NB4 (cell line): ENCODE data around the gene BCL10.

Experiments used
- CTCF ChIP-seq: IDR thresholded peaks from one replicate; pipeline ENCODE4 v1.5.1; 2012; ENCODE audit warnings: low read depth, low read length
- MYC ChIP-seq: IDR thresholded peaks from 2 replicates; pipeline ENCODE4 v1.6.1; 2011; ENCODE audit warnings: low read depth, low read length
- POLR2A ChIP-seq: IDR thresholded peaks from 2 replicates; pipeline ENCODE4 v1.6.1; 2011; ENCODE audit warnings: mild to moderate bottlenecking; ENCODE audit not compliant: insufficient read length; ENCODE audit errors: extremely low read depth

GRCh38 chr1:85295006-85295431, 18.6 kb upstream of the BCL10 start:
- TF ChIP-seq POLR2A (no peak), CTCF (no peak), MYC (no peak)
